Measurements from ENCODE around the gene CHRD. TPM values are rescaled to one million over a fixed set of nuclear protein-coding genes. Genes with fewer than 3 reads are reported as not detected.

The CHRD gene
- total RNA-seq, 1 experiment from 2014 or later, result not detected

GRCh38 chr3:184381261-184382224 lies 1.7 kb downstream of the CHRD start:
- no peak for DNase-seq (ENCODE audit: low read depth)

GRCh38 chr3:184382326-184383032 lies 2.6 kb downstream of the CHRD start:
- no peak for DNase-seq (ENCODE audit: low read depth)

GRCh38 chr3:184383033-184383740 lies 3.3 kb downstream of the CHRD start:
- no peak for DNase-seq (ENCODE audit: low read depth)

GRCh38 chr3:184384342-184384741 lies 4.5 kb downstream of the CHRD start:
- no peak for DNase-seq (ENCODE audit: low read depth)

GRCh38 chr3:184384856-184385422 lies 5.1 kb downstream of the CHRD start:
- no peak for DNase-seq (ENCODE audit: low read depth)

- DNase-seq (ENCODE audit: low read depth), result no peak
These were observed 6.4 kb downstream of the CHRD start for GRCh38 chr3:184386047-184386806.

- no peak for DNase-seq (ENCODE audit: low read depth)
These were observed 7.4 kb downstream of the CHRD start for GRCh38 chr3:184387174-184387714.

- no peak for DNase-seq (ENCODE audit: low read depth)
These were observed 8.5 kb downstream of the CHRD start for GRCh38 chr3:184388164-184388935.

- no peak for DNase-seq (ENCODE audit: low read depth)
These were observed 9.0 kb downstream of the CHRD start for GRCh38 chr3:184388936-184389230.

- DNase-seq (ENCODE audit: low read depth), result no peak
These were observed 9.5 kb downstream of the CHRD start for GRCh38 chr3:184389384-184389783.

- DNase-seq (ENCODE audit: low read depth), result no peak
These were observed 10.2 kb downstream of the CHRD start for GRCh38 chr3:184389935-184390528.

GRCh38 chr3:184391266-184391665 lies 11.4 kb downstream of the CHRD start:
- DNase-seq (ENCODE audit: low read depth), result no peak

- DNase-seq (ENCODE audit: low read depth), result no peak
These were observed 15.4 kb downstream of the CHRD start for GRCh38 chr3:184395320-184395660.

GRCh38 chr3:184399410-184399809 lies 19.6 kb downstream of the CHRD start:
- DNase-seq (ENCODE audit: low read depth), result peak; percentile 76

GRCh38 chr3:184405075-184406030 lies 25.5 kb downstream of the CHRD start:
- no peak for DNase-seq (ENCODE audit: low read depth)

GRCh38 chr3:184409331-184409926 lies 29.6 kb downstream of the CHRD start:
- DNase-seq (ENCODE audit: low read depth), result no peak

GRCh38 chr3:184409946-184410500 lies 30.2 kb downstream of the CHRD start:
- DNase-seq (ENCODE audit: low read depth), result no peak
